Stimulated activated CD4-positive, alpha-beta T cell treated with anti-CD3 and anti-CD28 coated beads, Interleukin-15, amount 100 ng/mL, for 48 hours (primary cell): ENCODE measurements around the gene HTRA3.

Experiments
- DNase-seq, 2 donors: peaks; one replicate each; pipeline ENCODE4 v3.0.0-alpha.2; 2020; ENCODE audit warnings: low read depth in 2 of 2

The HTRA3 gene

DNA sequence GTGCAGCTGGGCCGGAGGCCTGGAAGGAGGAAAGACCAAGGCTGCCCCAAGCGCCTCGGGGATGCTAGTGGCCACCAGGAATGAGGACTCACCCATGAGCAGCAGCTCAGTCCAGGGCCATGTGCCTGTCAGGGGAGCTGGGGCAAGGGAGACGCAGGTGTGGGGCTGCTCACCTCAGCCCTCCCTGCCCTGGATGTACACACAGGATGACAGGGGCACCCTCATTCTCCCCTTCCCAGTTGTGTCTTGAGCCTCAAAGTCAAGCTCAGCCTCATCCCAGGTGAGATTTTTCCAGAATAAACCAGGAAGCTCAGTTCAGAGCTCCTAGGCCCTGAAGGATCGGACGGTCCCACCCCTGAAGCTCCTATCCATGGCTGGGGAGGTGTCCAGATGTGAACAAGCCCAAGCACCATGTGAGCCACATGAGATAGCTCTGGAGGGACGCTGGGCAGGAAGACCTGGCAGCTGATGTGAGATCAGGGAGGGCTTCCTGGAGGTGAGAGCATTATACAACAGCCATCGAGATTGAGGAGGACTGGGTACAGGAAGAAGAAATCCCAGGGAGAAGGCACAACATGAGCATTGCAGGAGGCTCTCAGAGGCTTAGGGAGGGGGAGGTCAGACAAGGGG, 23.0 kb downstream of the HTRA3 start:
- DNase-seq: no peak

DNA sequence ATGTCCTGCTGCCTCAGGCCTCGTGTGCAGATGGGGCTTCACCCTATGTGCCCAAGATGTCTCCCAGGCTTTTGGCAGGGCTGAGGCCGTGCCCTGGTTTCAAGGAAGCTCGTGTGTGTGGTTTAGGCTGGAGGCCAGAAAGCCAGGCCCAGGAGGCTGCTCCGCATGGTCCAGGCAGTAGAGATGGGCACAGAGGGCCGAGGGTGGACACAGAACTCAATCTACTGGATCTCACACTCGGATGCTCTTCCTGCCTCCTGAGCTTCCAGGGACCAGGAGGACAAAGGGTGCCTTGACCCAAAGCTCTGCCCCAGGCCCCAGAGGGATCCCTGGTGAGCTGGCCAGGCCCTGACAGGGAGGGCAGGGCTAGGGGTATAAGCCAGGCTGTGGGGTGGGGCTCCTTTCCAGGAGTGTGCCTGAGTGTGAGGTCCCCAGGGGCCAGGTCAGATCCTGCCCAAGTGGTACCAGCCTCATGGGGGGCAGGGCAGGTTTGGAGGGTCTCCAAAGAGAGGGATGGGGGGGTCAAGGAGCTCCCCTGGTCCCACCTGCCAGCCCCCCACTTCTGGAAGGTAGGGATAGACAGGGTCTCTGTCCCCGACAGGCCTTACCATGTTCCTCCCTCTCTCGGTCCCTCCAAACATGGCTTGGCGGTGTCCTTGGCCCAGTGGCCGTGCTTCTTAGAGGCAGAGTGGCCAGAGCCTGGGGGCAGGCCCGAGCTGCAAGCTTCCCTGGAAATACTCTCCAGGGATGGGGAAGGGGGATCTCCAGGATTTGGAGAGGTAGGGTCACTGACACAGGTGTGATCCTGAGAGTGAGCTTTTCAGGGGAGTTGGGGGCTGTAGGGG, 23.8 kb downstream of the HTRA3 start:
- DNase-seq: no peak

DNA sequence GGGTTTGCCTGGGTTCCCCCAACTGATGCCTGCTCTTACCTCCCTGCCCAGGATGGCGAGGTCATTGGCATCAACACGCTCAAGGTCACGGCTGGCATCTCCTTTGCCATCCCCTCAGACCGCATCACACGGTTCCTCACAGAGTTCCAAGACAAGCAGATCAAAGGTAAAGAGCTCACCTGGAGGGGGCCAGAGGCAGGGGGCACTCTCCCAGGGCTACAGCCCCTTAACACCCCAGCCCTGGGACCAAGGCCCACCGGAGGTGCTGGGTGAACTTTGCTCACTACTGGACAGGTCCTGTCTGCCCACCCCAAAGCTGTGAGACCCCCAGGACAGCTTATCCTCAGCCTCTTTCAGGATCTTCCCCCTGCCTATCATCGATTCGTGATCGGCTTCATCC, 24.5 kb downstream of the HTRA3 start:
- no peak for DNase-seq

DNA sequence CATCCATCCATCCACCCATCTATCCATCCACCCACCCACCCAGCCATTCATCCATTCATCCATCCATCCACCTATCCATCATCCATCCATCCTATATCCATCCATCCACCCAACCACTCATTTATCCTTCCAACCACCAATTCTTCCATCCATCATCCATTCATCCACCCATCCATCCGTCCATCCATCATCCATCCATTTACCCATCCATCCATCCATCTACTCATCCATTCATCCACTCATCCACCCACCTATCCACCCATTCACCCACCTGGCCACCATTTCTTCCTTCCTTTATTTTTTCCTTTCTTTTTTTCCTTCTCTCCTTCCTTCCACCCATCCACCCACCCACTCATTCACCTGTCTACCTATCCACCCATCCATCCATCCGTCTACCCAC, 25.2 kb downstream of the HTRA3 start:
- DNase-seq: no peak

DNA sequence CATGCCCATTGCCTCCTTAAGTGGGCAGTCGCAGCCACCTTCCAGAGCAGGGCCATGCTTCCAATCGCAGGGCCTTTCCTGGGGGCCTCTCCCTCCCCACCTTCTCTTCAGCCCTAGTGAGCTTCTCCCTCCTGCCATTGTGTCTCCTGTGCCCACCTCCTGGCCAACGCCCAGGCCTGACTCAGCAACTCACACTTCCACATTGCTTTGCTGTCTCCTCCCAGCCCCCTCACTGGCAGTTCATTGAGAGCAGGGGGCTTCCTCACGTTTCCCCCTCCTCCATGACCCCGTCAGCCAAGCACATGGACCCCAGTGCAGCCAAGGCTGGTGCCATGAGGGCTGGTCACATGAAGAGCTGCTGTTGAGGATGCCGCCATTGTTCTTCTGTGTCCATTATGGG, 25.9 kb downstream of the HTRA3 start:
- no peak for DNase-seq

DNA sequence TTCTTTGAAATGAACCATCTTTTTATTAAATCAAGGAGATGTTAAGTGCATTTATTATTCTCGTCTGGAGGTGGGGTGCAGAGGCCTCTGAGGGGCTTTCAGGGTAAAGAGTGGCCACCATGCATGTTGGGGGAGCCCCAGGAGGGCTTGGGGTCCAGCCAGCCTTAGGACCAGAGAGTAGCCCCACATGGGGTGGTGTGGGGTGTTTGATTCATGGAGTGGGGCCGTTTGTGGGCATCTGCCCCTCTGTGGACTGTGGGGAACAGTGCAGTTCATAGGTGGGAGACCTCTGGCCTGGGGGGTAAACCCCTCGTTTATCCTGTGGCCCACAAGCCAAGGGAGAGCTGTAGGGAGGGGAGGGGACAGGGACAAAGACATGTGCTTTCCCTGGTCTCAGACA, 26.9 kb downstream of the HTRA3 start:
- DNase-seq: no peak

DNA sequence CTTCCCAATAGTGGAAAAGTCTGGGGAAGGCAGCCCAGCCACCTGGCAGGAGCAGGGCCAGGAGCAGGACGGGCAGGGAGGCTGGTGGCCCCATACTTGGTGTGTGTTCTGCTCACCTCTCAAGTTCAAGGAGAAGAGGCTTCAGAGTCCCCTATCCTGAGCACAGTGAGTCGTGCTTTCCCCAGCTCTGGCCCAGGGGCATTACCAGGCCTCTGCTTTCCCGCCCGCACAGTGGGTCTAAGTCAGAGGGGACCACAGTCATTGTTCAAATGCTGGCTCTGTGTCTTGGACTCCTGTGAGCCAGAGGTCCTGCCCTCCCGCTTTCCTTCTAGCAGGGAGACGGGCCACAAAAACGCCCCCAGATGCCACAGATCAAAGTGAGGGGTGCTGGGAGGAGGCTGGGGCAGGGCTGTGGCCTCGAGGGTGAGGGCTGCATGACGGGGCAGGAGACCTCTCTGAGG, 27.6 kb downstream of the HTRA3 start:
- DNase-seq: no peak

DNA sequence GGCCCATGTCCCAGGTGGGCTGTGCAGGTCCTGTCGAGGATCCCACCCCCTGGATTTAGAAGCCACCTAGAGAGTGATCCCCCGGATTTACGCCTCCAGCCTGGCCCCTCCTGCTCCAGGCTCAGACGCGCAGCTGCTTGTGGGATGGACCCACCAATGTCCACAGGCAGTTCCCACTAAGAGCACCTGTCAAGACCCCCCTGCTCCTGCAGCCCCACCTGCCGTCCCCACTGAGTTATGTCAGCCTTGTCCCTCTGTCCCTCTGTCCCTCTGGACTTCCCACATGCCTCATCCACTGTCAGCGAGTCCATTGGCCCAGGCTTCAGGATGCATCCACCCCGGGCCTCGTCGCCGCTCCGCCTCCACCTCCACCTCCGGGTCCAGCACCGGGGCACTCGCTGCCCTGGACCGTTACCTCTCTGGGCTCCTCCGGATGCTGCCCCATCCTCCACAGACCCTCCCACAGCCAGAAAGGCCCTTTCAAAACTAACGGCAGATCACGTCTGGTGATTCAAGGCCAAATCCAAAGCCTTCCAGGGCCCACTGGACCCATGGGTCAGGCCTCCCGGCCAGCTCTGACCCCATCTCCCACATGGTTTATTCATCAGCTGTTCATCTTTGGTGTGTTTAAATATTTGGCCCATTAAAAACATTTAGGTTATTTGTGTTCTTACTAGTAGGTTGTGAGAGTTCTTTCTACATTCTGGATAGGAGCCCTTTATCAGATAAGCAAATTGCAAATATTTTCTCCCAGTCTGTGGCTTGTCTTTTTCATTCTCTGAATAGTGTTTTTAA, 28.3 kb downstream of the HTRA3 start:
- DNase-seq: no peak

DNA sequence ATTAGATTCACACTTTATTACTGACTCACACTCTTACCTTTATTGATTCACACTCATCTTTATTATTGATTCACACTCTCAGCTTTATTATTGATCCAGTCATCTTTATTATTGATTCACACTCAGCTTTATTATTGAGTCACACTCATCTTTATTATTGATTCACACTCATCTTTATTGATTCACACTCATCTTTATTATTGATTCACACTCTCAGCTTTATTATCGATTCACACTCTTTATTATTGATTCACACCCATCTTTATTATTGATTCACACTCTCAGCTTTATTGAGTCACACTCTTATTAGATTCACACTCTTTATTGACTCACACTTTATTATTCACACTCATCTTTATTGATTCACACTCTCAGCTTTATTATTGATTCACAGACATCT, 31.3 kb downstream of the HTRA3 start:
- no peak for DNase-seq

DNA sequence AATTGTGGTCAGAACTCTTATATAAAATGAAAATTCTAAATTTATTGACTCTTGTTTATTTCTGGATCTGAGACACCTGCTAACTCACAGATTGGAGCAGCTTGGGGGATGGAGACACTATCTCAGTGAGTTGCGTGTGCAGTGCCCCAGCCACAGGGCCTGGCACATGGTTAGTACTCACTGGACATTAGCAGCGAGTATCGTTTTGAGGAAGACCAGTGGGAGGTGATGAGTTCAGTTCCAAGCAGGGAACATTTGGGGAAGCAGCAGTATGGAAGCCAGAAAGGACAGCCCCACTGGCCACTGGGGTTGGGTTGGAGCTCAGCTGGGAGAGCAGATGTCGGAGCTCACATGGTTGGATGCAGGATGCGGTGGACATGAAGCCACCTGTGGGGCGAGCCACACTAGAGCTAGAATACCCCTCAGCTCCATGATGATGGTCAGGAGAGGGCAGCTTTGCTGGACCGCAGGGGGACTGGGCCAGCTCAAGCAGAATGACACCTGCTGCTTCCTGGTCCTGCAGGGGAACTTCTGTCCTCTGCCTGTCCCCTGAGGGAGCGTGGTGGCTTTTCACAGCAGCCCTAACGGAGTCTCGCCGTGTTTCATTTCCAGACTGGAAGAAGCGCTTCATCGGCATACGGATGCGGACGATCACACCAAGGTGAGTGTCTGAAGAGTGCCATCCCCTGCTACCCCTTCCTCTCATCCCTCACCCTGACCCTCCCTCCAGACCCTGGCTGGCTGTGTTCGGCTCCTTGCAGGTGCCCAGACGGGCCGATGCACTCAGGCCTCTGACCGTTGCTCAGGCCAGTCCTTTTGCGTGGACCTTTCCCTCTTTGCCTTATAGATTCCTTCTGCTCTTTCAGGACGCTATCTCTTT, 32.5 kb downstream of the HTRA3 start:
- DNase-seq: no peak

DNA sequence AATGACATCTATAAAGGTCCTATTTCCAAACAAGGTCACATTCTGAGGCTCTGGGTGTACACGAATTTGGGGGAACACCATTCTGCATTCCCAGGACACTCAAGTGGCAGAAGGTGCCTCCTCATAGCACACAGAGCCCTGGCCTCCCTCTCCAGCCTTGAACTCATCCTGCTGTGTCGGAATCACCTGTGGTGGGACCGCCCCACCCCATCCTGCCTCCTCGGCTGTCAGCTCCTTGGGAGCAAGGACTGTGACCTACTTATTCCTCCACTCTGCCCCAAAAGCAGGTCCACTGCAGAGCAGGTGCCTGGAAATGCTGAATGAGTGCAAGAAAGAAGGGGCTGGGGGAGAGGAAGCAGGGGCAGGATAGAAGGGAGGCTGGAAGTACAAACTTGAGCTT, 33.5 kb downstream of the HTRA3 start:
- no peak for DNase-seq

DNA sequence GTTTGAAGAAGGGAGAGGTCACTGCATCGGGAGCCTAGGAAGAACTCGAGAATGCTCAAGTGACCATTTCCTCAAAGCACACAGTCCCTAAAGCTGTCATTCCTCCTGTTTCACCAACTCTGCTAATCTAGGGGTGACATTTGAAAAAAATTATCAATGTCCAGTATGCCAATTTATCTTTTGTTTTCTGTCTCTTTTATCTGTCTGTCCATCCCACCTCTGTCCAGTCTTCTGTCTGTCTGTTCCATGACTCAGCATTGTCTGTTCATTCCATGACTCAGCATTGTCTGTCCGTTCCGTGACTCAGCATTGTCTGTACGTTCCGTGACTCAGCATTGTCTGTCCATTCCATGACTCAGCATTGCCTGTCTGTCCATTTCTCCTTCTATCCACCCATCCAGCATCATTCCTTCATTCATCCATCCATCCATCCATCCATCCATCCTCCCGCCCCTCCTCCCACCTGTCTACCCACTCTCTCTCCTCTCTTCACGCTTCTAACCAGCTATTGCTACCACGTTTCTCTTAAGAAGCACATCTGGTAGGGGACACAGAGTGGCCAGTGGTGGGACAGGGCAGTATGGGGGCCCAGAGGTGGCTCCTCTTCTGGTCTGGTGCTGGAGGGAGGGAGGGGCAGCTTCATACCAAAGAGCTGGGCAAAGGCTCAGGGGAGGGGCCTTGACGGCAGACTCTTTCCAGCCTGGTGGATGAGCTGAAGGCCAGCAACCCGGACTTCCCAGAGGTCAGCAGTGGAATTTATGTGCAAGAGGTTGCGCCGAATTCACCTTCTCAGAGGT, 34.1 kb downstream of the HTRA3 start:
- DNase-seq: no peak

DNA sequence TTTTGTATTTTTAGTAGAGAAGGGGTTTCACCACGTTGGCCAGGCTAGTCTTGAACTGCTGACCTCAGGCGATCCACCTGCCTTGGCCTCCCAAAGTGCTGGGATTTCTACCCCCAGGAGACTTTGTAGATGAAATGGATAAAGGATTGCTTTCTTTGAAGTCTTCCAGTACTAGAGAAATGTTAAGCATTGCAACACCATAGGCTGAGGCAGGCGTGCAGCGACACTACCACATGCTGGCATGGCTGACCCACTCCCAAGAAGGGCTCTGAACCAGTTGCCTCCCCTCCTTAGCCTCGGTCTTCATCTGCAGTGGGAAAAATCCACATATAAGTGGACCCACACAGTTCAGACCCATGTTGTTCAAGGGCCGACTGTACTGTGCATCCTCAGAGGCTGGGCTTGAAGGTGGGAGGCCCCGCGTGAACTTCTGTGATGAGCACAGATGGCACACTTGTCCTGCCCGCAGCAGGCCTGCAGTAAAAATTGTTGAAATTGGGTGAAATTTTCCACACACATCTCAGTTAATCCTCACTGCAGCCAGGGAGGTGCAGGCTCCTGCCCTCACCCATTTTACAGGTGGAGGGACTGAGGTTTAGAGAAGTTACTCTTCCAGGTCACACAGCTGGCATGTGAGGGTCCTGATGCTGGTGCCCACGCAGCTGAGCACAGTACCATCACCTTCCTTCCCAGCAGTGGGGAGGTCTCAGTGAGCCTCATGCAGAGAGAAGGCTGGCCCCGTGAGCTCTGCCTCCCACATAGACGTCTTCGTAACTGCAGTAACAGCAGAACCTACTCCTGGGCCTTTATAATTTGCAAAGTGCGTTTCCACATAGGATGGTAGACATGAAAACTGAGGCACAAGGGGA, 35.5 kb downstream of the HTRA3 start:
- no peak for DNase-seq

DNA sequence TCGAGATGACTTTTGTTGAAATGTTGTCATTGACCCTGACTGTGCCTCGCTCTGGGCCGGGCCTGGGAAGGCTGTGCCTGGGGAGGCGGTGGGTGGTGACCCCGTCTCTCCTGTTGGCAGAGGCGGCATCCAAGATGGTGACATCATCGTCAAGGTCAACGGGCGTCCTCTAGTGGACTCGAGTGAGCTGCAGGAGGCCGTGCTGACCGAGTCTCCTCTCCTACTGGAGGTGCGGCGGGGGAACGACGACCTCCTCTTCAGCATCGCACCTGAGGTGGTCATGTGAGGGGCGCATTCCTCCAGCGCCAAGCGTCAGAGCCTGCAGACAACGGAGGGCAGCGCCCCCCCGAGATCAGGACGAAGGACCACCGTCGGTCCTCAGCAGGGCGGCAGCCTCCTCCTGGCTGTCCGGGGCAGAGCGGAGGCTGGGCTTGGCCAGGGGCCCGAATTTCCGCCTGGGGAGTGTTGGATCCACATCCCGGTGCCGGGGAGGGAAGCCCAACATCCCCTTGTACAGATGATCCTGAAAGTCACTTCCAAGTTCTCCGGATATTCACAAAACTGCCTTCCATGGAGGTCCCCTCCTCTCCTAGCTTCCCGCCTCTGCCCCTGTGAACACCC, 36.4 kb downstream of the HTRA3 start:
- DNase-seq: no peak

DNA sequence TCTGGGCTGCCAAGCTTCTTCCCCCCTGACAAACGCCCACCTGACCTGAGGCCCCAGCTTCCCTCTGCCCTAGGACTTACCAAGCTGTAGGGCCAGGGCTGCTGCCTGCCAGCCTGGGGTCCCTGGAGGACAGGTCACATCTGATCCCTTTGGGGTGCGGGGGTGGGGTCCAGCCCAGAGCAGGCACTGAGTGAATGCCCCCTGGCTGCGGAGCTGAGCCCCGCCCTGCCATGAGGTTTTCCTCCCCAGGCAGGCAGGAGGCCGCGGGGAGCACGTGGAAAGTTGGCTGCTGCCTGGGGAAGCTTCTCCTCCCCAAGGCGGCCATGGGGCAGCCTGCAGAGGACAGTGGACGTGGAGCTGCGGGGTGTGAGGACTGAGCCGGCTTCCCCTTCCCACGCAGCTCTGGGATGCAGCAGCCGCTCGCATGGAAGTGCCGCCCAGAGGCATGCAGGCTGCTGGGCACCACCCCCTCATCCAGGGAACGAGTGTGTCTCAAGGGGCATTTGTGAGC, 37.0 kb downstream of the HTRA3 start:
- no peak for DNase-seq

DNA sequence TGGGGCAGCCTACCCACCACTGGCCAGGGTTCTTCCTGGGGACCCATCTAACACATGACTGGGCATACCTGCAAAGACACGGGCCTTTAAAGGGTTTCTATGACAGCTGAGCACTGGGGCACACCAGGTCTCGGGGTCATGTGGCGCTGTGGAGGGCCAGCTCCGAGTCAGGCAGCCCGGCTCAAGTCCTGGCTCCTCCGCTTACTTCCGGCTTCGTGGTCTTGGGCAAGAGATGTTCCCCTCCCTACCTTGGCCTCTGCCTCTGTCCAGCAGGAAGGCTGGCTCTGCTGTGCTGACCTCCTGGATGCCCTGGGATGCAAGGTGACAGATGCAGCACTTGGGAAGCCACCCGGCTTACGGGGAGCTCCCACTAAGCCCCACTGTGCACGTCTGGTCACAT, 37.6 kb downstream of the HTRA3 start:
- no peak for DNase-seq

DNA sequence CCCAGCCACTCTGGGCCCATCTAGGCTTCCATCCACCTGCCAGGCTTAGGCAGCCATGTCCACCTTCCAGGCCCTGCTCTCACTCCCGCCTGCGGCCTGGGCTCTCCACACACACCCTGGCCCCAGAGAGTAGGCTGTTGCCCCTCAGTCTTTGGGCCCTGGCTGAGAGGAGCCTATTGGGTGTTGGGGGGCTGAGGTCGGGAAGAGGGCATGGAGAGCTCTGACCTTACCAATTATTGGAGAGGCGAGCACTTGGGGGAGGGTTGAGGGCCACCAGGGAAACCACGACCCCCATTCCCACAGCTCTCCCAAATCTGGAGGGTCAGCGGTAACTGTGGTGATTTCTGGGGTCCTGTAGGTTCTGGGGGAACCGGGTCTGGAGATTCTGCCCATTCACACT, 38.2 kb downstream of the HTRA3 start:
- no peak for DNase-seq

DNA sequence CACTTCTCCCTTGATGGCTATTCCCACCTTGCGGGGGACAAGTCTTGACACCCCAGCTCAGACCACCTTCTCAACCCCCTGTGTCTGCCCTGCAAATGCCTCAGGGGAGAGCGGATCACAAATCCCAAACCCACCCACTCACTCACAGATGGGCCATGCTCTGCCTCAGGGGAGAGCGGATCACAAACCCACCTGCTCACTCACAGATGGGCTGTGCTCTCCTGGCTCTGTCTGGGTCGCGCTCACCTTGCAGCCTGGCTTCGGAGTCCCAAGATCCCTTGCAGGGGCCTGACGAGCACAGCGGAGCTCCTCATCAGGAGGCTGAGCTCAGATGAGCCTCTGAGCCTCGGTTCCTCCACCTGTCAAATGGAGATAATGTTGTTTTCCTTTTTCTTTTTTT, 38.6 kb downstream of the HTRA3 start:
- DNase-seq: no peak
